ENCODE results near the gene STOX2.

- TF ChIP-seq CTCF (IDR thresholded peaks at IDR 0.05 in 8 of 11, conservative IDR thresholded peaks at IDR 0.05 in 3 of 11) (no peak), POLR2A (IDR thresholded peaks at IDR 0.05) (no peak)
Observed at GRCh38 chr4:184066584-184067300, 161.6 kb downstream of the STOX2 start.
